HG03354 (cell line): Measurements from ENCODE around the gene TMEM161B.
"Not testable (repeated sequence)": the region's sequence is repeated elsewhere in the genome, so short reads cannot be mapped to it uniquely, and the experiment has no call there.

Source experiments
- ATAC-seq: cut with Tn5 transposase; IDR thresholded peaks from one replicate; pipeline ENCODE4 v1.9.1; 2021; ENCODE audit warnings: mild to moderate bottlenecking; ENCODE audit not compliant: unreplicated experiment, poor library complexity, severe bottlenecking

The TMEM161B gene

GRCh38 chr5:88190106-88190834 lies 78.4 kb downstream of the TMEM161B start:
- no peak for ATAC-seq

GRCh38 chr5:88189484-88189883 lies 79.2 kb downstream of the TMEM161B start:
- not testable (repeated sequence) for ATAC-seq

GRCh38 chr5:88188458-88189132 lies 80.0 kb downstream of the TMEM161B start:
- no peak for ATAC-seq

GRCh38 chr5:88183255-88183654 lies 85.4 kb downstream of the TMEM161B start:
- ATAC-seq, result no peak

- not testable (repeated sequence) for ATAC-seq
Measured at GRCh38 chr5:88177486-88177885, 91.2 kb downstream of the TMEM161B start.

GRCh38 chr5:88172847-88173758 lies 95.5 kb downstream of the TMEM161B start:
- no peak for ATAC-seq

GRCh38 chr5:88159591-88159990 lies 109.1 kb downstream of the TMEM161B start:
- no peak for ATAC-seq

- no peak for ATAC-seq
Measured at GRCh38 chr5:88158056-88158455, 110.6 kb downstream of the TMEM161B start.

- no peak for ATAC-seq
Measured at GRCh38 chr5:88154891-88155290, 113.8 kb downstream of the TMEM161B start.

GRCh38 chr5:88150747-88151146 lies 117.9 kb downstream of the TMEM161B start:
- no peak for ATAC-seq

- no peak for ATAC-seq
Measured at GRCh38 chr5:88145611-88146467, 122.8 kb downstream of the TMEM161B start.

- no peak for ATAC-seq
Measured at GRCh38 chr5:88145221-88145610, 123.4 kb downstream of the TMEM161B start.
